GM23338 (cell line): ENCODE results near the gene KHK. TPM values are rescaled to one million over a fixed set of nuclear protein-coding genes. Genes with fewer than 3 reads are reported as not detected.
A peak's percentile ranks its signal among the peaks of the same experiment; 100 is the strongest.

Source experiments
- ATAC-seq: fragments of 200-7000 bp; cut with Tn5 transposase; 3 replicates; pipeline ENCODE4 v1.9.1; 2020
- DNase-seq: peaks from one replicate; pipeline ENCODE4 v3.0.0-alpha.2; 2015; ENCODE audit warnings: low spot score
- H2AFZ ChIP-seq: fragments of 200-600 bp; sonication (generic); 2 replicates; pipeline ENCODE4 v1.8.0; 2016; ENCODE audit warnings: antibody characterized with exemption, mild to moderate bottlenecking, moderate library complexity
- H3F3A ChIP-seq: fragments of 200-600 bp; sonication (generic); replicated peaks from 2 replicates; pipeline ENCODE4 v1.8.0; 2017; ENCODE audit warnings: antibody characterized with exemption, mixed run types, low read depth
- H3K27ac ChIP-seq: fragments of 200-600 bp; sonication (generic); 2 replicates; pipeline ENCODE4 v1.6.1; 2016; ENCODE audit warnings: low read depth
- H3K27me3 ChIP-seq: fragments of 200-600 bp; sonication (generic); 2 replicates; pipeline ENCODE4 v1.8.0; 2016; ENCODE audit warnings: mild to moderate bottlenecking, mixed run types, moderate library complexity; ENCODE audit not compliant: insufficient read depth
- H3K36me3 ChIP-seq: fragments of 200-600 bp; sonication (generic); 2 replicates; pipeline ENCODE4 v1.8.0; 2016; ENCODE audit warnings: mild to moderate bottlenecking; ENCODE audit not compliant: insufficient read depth
- H3K4me1 ChIP-seq: fragments of 200-600 bp; sonication (generic); 2 replicates; pipeline ENCODE4 v1.8.0; 2016; ENCODE audit warnings: mild to moderate bottlenecking, moderate library complexity; ENCODE audit not compliant: insufficient read depth
- H3K4me2 ChIP-seq: fragments of 200-600 bp; sonication (generic); 2 replicates; pipeline ENCODE4 v1.7.1; 2017; ENCODE audit warnings: mixed run types
- H3K4me3 ChIP-seq: fragments of 200-600 bp; sonication (generic); 2 replicates; pipeline ENCODE4 v1.6.1; 2016; ENCODE audit warnings: mixed run types
- H3K79me2 ChIP-seq: fragments of 200-600 bp; sonication (generic); replicated peaks from 2 replicates; pipeline ENCODE4 v1.8.0; 2017; ENCODE audit warnings: mild to moderate bottlenecking; ENCODE audit not compliant: insufficient read depth
- H3K9me2 ChIP-seq: fragments of 200-600 bp; sonication (generic); 2 replicates; pipeline ENCODE4 v1.8.0; 2017; ENCODE audit not compliant: insufficient read depth
- H4K20me1 ChIP-seq: fragments of 200-600 bp; sonication (generic); replicated peaks from 2 replicates; pipeline ENCODE4 v1.8.0; 2017; ENCODE audit warnings: mild to moderate bottlenecking; ENCODE audit not compliant: insufficient read depth
- H3K27ac Mint-ChIP-seq: 2 replicates; pipeline ENCODE4 v1.8.0; 2020; ENCODE audit warnings: inconsistent platforms, mild to moderate bottlenecking, moderate library complexity, mixed read lengths
- H3K27me3 Mint-ChIP-seq: 3 replicates; pipeline ENCODE4 v1.8.0; 2022; ENCODE audit warnings: low read depth, mild to moderate bottlenecking, moderate library complexity, mixed read lengths, inconsistent platforms; ENCODE audit not compliant: insufficient read depth, poor library complexity
- H3K36me3 Mint-ChIP-seq: 3 replicates; pipeline ENCODE4 v1.8.0; 2021; ENCODE audit warnings: low read depth, mild to moderate bottlenecking, inconsistent platforms, moderate library complexity, mixed read lengths
- H3K4me1 Mint-ChIP-seq: 3 replicates; pipeline ENCODE4 v1.8.0; 2020; ENCODE audit warnings: mild to moderate bottlenecking, inconsistent platforms, mixed read lengths
- H3K4me3 Mint-ChIP-seq: 3 replicates; pipeline ENCODE4 v1.8.0; 2021; ENCODE audit warnings: moderate library complexity, mild to moderate bottlenecking, inconsistent platforms, mixed read lengths
- H3K9me3 Mint-ChIP-seq: 3 replicates; pipeline ENCODE4 v1.8.0; 2020; ENCODE audit warnings: moderate library complexity, mild to moderate bottlenecking, inconsistent platforms, mixed read lengths
- CREB1 ChIP-seq: fragments of 250-450 bp; sonication (Bioruptor Pico); IDR thresholded peaks from 2 replicates; pipeline ENCODE4 v1.5.0; 2020; ENCODE audit warnings: low read depth, mild to moderate bottlenecking, moderate library complexity
- EZH2phosphoT487 ChIP-seq: fragments of 200-600 bp; sonication (generic); IDR thresholded peaks from one replicate; pipeline ENCODE4 v1.8.1; 2018; ENCODE audit warnings: antibody characterized with exemption; ENCODE audit not compliant: unreplicated experiment
- JUNB ChIP-seq: IDR thresholded peaks from one replicate; pipeline ENCODE4 v1.6.1; 2016; ENCODE audit warnings: antibody characterized with exemption; ENCODE audit not compliant: unreplicated experiment
- NANOG ChIP-seq: IDR thresholded peaks from 2 replicates; pipeline ENCODE4 v1.6.1; 2016; ENCODE audit warnings: antibody characterized with exemption, borderline replicate concordance
- STAT1 ChIP-seq: IDR thresholded peaks from one replicate; pipeline ENCODE4 v1.6.1; 2016; ENCODE audit warnings: antibody characterized with exemption; ENCODE audit not compliant: unreplicated experiment
- ZNF331 ChIP-seq: fragments of 250-450 bp; sonication (Bioruptor Pico); IDR thresholded peaks from 2 replicates; pipeline ENCODE4 v1.5.0; 2020; ENCODE audit warnings: low read depth, mild to moderate bottlenecking, moderate library complexity
- polyA plus RNA-seq: library from polyadenylated mRNA; unstranded; fragments of >200 nt; fragmentation: Nextera tagmentation; extraction: Ambion mirVana; gene quantifications from 2 replicates; pipeline ENCODE4 v1.2.1, GENCODE V29; 2016
- total RNA-seq: library from RNA; depleted of rRNA; stranded (reverse); fragments of >200 nt; shearing (Covaris generic); gene quantifications from 2 replicates; pipeline ENCODE4 v1.2.3, GENCODE V29; 2014
- TF ChIP-seq, protein P1 (sequence below), 2 experiments: fragments of 200-600 bp in 1 of 2; sonication (generic) in 1 of 2; conservative IDR thresholded peaks; 2 replicates each; pipeline versions ENCODE4 v1.5.1 to v1.6.1; 2016 to 2017; ENCODE audit warnings: antibody characterized with exemption in 2 of 2, low read depth in 2 of 2, mild to moderate bottlenecking in 2 of 2, moderate library complexity in 1 of 2
- TF ChIP-seq, protein P2 (sequence below): fragments of 250-450 bp; sonication (Bioruptor Pico); IDR thresholded peaks from 2 replicates; pipeline ENCODE4 v1.5.0; 2020; ENCODE audit warnings: mild to moderate bottlenecking, moderate library complexity
- TF ChIP-seq, protein P3 (sequence below): IDR thresholded peaks from 2 replicates; pipeline ENCODE4 v1.6.1; 2016; ENCODE audit warnings: antibody characterized with exemption

Gene KHK
- total and polyA plus RNA-seq, 2 experiments from 2014 or later = 9.7 TPM

DNA sequence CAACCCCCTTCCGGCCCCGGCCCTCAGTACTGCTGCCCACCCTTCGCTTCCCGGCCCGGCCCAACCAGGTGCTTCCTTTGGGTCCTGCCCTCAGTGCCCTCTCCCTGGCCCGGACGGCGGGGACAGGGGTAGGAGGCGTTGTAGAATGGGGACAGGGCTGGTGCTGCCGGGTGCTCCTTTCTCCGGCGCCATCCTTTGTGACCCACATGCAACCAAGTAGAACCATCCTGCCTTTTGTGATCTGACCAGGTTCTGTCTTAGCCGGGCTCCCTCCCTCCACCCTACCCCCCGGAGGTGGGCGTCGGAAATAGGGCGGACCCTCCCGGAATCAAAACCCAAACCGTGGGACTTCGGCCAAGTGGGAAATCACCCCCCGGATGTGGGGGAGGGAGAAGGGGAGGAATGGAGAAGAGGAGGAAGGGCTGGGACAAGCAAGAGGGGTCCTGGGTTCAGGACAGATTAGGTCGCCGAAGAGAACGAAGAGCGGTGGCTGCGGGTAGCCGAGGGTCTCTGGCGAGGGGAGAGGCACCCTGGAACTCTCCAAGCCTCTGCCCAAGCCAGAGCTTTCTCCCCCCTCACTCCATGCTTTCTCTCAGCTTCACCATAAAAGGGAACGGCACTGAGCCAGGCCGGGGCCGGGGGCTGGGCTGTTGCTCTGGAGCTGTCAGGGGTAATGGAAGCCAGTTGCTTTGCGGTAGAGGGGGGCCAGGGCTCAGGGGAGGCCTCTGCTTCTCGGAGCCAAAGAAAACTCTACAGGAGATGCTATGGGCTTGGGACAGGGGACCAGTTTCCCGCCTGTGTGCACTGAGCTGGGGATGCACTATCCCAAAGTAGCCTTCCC, 14.4 kb upstream of the KHK start (continued):
- TF ChIP-seq NANOG = no peak

DNA sequence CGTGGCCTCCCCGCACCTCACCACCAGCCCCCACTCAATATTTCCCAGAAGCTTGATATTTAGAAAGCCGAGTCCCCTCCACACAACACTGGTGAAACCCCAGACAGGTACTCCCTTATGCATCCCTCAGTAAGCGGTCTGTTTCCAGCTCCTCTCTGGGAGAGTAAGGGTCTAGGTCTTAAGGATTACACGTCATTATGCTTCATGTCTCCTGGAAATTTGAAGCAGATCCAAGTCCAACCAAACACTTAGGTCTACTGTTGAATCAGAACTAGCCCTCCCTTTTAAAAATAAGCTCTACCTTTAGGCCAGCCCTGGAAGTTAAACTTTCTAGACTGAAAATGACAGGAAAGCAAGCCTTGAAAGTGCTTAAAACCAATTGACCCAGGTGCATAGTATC, 13.7 kb upstream of the KHK start:
- H4K20me1 ChIP-seq = peaks cover 7% of the 10 kb centered on the region
- peaks cover 7% of the 10 kb centered on the region; the same call in 1 of the 2 replicates for H3F3A ChIP-seq
- peak overlapping the region; percentile 100 for H3K4me3 ChIP-seq
- H3K27ac Mint-ChIP-seq = peak overlapping the region; percentile 88; the same call in 1 of the 2 replicates
- H3K79me2 ChIP-seq = peaks cover 19% of the 10 kb centered on the region
- peaks cover 23% of the 10 kb centered on the region for H3K27me3 Mint-ChIP-seq
- peak overlapping the region; percentile 92 for H2AFZ ChIP-seq
- peak overlapping the region; percentile 95 for H3K27ac ChIP-seq
- no peak for TF ChIP-seq CREB1 (CRISPR knock-in tag)
- TF ChIP-seq ZNF331 (CRISPR knock-in tag) = no peak
- peak overlapping the region; percentile 99 for H3K4me2 ChIP-seq
- H3K9me3 Mint-ChIP-seq = no peaks in the 10 kb centered on the region; the same call in 2 of the 3 replicates
- no peaks in the 10 kb centered on the region; the same call in 1 of the 2 replicates for H3K36me3 ChIP-seq
- H3K4me1 Mint-ChIP-seq = peaks cover 16% of the 10 kb centered on the region
- H3K9me2 ChIP-seq = no peaks in the 10 kb centered on the region
- H3K36me3 Mint-ChIP-seq = peaks cover 27% of the 10 kb centered on the region
- peak overlapping the region; percentile 96 for H3K4me3 Mint-ChIP-seq
- ATAC-seq (no peak), DNase-seq (no peak)
- H3K4me1 ChIP-seq = peaks cover 19% of the 10 kb centered on the region
- no peaks in the 10 kb centered on the region for H3K27me3 ChIP-seq

DNA sequence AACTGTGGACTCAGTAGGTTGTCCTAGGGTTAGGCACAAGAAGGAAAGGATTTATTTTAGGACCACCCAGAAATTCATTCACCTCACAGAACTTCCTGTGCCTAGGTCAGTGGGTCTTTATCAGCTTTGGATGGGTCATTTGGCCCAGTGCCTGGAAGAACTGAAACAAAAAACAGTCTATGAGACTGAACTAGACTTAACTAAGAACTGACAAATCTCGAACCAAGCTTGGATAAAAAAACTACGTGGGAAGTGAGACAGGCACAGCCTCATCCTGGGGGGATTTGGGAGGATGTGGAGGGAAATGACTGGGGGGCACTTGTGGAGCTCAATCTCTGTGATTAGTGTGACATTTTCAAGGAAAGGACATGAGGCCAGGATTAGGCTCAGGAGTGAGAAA, 12.8 kb upstream of the KHK start:
- H3K27me3 ChIP-seq = no peaks in the 10 kb centered on the region
- H3K36me3 ChIP-seq = no peaks in the 10 kb centered on the region; the same call in 1 of the 2 replicates
- H3K9me3 Mint-ChIP-seq = no peaks in the 10 kb centered on the region; the same call in 2 of the 3 replicates
- no peak overlapping the region for H3K27ac Mint-ChIP-seq
- ATAC-seq = no peak
- peaks cover 23% of the 10 kb centered on the region for H3K4me1 Mint-ChIP-seq
- no peak overlapping the region for H3K4me3 ChIP-seq
- no peak overlapping the region; the same call in 1 of the 2 replicates for H2AFZ ChIP-seq
- H3K4me2 ChIP-seq = no peak overlapping the region
- peaks cover 21% of the 10 kb centered on the region for H3K27me3 Mint-ChIP-seq
- no peaks in the 10 kb centered on the region for H3K9me2 ChIP-seq
- H3K27ac ChIP-seq = no peak overlapping the region
- H3F3A ChIP-seq = peaks cover 7% of the 10 kb centered on the region; the same call in 1 of the 2 replicates
- H4K20me1 ChIP-seq = peaks cover 7% of the 10 kb centered on the region
- H3K4me3 Mint-ChIP-seq = no peak overlapping the region; the same call in 2 of the 3 replicates
- H3K79me2 ChIP-seq = peaks cover 19% of the 10 kb centered on the region
- peaks cover 19% of the 10 kb centered on the region for H3K36me3 Mint-ChIP-seq
- H3K4me1 ChIP-seq = peaks cover 19% of the 10 kb centered on the region
- no peak for DNase-seq
- no peak for TF ChIP-seq ZNF331 (CRISPR knock-in tag)
- TF ChIP-seq, protein P1, sequence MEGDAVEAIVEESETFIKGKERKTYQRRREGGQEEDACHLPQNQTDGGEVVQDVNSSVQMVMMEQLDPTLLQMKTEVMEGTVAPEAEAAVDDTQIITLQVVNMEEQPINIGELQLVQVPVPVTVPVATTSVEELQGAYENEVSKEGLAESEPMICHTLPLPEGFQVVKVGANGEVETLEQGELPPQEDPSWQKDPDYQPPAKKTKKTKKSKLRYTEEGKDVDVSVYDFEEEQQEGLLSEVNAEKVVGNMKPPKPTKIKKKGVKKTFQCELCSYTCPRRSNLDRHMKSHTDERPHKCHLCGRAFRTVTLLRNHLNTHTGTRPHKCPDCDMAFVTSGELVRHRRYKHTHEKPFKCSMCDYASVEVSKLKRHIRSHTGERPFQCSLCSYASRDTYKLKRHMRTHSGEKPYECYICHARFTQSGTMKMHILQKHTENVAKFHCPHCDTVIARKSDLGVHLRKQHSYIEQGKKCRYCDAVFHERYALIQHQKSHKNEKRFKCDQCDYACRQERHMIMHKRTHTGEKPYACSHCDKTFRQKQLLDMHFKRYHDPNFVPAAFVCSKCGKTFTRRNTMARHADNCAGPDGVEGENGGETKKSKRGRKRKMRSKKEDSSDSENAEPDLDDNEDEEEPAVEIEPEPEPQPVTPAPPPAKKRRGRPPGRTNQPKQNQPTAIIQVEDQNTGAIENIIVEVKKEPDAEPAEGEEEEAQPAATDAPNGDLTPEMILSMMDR (conservative IDR thresholded peaks at IDR 0.05; ENCODE audit: low read depth in 2 of 2) = no peak
- TF ChIP-seq JUNB = no peak
- TF ChIP-seq CREB1 (CRISPR knock-in tag) = no peak
- no peak for TF ChIP-seq EZH2phosphoT487
- TF ChIP-seq, protein P2, sequence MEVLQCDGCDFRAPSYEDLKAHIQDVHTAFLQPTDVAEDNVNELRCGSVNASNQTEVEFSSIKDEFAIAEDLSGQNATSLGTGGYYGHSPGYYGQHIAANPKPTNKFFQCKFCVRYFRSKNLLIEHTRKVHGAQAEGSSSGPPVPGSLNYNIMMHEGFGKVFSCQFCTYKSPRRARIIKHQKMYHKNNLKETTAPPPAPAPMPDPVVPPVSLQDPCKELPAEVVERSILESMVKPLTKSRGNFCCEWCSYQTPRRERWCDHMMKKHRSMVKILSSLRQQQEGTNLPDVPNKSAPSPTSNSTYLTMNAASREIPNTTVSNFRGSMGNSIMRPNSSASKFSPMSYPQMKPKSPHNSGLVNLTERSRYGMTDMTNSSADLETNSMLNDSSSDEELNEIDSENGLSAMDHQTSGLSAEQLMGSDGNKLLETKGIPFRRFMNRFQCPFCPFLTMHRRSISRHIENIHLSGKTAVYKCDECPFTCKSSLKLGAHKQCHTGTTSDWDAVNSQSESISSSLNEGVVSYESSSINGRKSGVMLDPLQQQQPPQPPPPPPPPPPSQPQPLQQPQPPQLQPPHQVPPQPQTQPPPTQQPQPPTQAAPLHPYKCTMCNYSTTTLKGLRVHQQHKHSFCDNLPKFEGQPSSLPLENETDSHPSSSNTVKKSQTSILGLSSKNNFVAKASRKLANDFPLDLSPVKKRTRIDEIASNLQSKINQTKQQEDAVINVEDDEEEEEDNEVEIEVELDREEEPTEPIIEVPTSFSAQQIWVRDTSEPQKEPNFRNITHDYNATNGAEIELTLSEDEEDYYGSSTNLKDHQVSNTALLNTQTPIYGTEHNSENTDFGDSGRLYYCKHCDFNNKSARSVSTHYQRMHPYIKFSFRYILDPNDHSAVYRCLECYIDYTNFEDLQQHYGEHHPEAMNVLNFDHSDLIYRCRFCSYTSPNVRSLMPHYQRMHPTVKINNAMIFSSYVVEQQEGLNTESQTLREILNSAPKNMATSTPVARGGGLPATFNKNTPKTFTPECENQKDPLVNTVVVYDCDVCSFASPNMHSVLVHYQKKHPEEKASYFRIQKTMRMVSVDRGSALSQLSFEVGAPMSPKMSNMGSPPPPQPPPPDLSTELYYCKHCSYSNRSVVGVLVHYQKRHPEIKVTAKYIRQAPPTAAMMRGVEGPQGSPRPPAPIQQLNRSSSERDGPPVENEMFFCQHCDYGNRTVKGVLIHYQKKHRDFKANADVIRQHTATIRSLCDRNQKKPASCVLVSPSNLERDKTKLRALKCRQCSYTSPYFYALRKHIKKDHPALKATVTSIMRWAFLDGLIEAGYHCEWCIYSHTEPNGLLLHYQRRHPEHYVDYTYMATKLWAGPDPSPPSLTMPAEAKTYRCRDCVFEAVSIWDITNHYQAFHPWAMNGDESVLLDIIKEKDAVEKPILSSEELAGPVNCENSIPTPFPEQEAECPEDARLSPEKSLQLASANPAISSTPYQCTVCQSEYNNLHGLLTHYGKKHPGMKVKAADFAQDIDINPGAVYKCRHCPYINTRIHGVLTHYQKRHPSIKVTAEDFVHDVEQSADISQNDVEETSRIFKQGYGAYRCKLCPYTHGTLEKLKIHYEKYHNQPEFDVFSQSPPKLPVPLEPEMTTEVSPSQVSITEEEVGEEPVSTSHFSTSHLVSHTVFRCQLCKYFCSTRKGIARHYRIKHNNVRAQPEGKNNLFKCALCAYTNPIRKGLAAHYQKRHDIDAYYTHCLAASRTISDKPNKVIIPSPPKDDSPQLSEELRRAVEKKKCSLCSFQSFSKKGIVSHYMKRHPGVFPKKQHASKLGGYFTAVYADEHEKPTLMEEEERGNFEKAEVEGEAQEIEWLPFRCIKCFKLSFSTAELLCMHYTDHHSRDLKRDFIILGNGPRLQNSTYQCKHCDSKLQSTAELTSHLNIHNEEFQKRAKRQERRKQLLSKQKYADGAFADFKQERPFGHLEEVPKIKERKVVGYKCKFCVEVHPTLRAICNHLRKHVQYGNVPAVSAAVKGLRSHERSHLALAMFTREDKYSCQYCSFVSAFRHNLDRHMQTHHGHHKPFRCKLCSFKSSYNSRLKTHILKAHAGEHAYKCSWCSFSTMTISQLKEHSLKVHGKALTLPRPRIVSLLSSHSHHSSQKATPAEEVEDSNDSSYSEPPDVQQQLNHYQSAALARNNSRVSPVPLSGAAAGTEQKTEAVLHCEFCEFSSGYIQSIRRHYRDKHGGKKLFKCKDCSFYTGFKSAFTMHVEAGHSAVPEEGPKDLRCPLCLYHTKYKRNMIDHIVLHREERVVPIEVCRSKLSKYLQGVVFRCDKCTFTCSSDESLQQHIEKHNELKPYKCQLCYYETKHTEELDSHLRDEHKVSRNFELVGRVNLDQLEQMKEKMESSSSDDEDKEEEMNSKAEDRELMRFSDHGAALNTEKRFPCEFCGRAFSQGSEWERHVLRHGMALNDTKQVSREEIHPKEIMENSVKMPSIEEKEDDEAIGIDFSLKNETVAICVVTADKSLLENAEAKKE = no peak
- no peak for TF ChIP-seq STAT1
- TF ChIP-seq NANOG = no peak
- TF ChIP-seq, protein P3, sequence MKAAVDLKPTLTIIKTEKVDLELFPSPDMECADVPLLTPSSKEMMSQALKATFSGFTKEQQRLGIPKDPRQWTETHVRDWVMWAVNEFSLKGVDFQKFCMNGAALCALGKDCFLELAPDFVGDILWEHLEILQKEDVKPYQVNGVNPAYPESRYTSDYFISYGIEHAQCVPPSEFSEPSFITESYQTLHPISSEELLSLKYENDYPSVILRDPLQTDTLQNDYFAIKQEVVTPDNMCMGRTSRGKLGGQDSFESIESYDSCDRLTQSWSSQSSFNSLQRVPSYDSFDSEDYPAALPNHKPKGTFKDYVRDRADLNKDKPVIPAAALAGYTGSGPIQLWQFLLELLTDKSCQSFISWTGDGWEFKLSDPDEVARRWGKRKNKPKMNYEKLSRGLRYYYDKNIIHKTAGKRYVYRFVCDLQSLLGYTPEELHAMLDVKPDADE = no peak
